IPS-15b (cell line): Measurements from ENCODE around the gene THADA.
A peak's percentile ranks its signal among the peaks of the same experiment; 100 is the strongest.

Experiments
- H3K27me3 ChIP-seq: one replicate; pipeline ENCODE4 v1.6.1; 2013; ENCODE audit warnings: low read length; ENCODE audit not compliant: control insufficient read depth, insufficient read depth
- H3K36me3 ChIP-seq: one replicate; pipeline ENCODE4 v1.6.1; 2013; ENCODE audit warnings: low read length; ENCODE audit not compliant: control insufficient read depth, insufficient read depth
- H3K4me1 ChIP-seq: one replicate; pipeline ENCODE4 v1.6.1; 2013; ENCODE audit warnings: mild to moderate bottlenecking, low read length; ENCODE audit not compliant: control insufficient read depth, insufficient read depth
- H3K4me3 ChIP-seq: one replicate; pipeline ENCODE4 v1.5.1; 2013; ENCODE audit warnings: low read depth, low read length
- H3K9ac ChIP-seq: one replicate; pipeline ENCODE4 v1.6.1; 2013; ENCODE audit warnings: low read depth, mild to moderate bottlenecking, low read length
- H3K9me3 ChIP-seq: one replicate; pipeline ENCODE4 v1.6.1; 2013; ENCODE audit warnings: mild to moderate bottlenecking, low read length; ENCODE audit not compliant: control insufficient read depth, insufficient read depth

The THADA gene

GRCh38 chr2:43225788-43226557 is 369.9 kb downstream of the THADA start:
- Histone ChIP-seq H3K27me3 (no peaks in the 10 kb centered on the region), H3K9ac (peak overlapping the region; percentile 95), H3K4me1 (peaks cover 23% of the 10 kb centered on the region), H3K9me3 (no peaks in the 10 kb centered on the region), H3K4me3 (peak overlapping the region; percentile 87), H3K36me3 (peaks cover 17% of the 10 kb centered on the region)

- H3K9me3 ChIP-seq = no peaks in the 10 kb centered on the region
- peaks cover 22% of the 10 kb centered on the region for H3K4me1 ChIP-seq
- H3K27me3 ChIP-seq = no peaks in the 10 kb centered on the region
- H3K9ac ChIP-seq = peak overlapping the region; percentile 95
- H3K36me3 ChIP-seq = peaks cover 17% of the 10 kb centered on the region
- H3K4me3 ChIP-seq = peak overlapping the region; percentile 87
Measured at GRCh38 chr2:43225093-43225787, 370.6 kb downstream of the THADA start.

DNA sequence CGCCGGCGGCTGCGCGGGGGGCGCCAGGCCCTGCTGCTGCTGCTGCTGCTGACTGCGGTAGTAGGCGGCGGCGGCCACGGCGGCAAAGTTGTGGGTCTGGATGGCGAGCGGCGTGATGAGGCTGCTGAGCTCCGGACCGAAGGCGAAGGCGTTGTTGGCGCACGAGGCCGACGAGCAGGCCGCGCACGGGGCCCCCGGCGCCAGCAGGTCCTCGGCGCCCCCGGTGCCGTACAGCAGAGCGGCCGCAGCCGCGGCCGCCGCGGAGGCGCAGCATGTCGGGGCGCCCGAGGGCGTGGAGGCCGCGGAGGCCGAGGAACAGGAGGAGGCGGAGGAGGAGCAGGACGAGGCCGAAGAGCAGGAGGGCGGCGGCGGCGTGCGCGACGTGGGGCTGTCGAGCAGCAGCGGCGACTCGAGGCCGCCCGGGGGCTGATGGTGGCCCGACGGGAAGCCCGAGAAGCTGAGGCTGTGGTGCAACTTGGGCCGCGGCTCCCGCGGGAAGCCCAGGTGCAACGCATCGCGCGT is 371.2 kb downstream of the THADA start:
- Histone ChIP-seq H3K4me3 (peak overlapping the region; percentile 87), H3K4me1 (peaks cover 20% of the 10 kb centered on the region), H3K27me3 (no peaks in the 10 kb centered on the region), H3K36me3 (peaks cover 17% of the 10 kb centered on the region), H3K9me3 (no peaks in the 10 kb centered on the region), H3K9ac (peak overlapping the region; percentile 95)

GRCh38 chr2:43224131-43224570 is 371.7 kb downstream of the THADA start:
- Histone ChIP-seq H3K36me3 (peaks cover 17% of the 10 kb centered on the region), H3K27me3 (no peaks in the 10 kb centered on the region), H3K9ac (peak overlapping the region; percentile 14), H3K4me3 (peak overlapping the region; percentile 87), H3K4me1 (peaks cover 23% of the 10 kb centered on the region), H3K9me3 (no peaks in the 10 kb centered on the region)

DNA sequence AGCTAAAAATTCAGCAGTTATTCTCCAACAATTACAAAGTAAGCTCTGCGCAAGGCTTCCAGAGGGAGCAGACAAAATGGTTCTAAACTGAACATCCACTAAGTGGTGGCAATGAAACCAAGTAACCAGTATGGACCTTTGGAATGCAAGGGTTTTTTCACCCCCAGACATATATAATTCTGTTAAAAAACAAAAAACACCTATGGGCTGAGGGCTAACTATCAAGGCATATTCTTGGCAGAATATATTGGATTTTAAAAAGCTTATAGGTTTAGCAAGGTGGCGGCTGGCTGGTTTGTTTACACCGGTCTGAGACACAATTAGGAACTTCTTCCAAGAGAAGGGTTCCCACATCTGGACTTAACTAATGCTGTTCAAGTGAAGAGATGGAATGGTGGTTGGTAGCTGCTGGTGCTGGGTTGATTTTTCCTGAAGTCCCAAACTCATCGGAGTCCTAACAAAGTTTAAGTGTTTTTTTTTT is 372.3 kb downstream of the THADA start:
- peak overlapping the region; percentile 14 for H3K9ac ChIP-seq
- peaks cover 17% of the 10 kb centered on the region for H3K36me3 ChIP-seq
- H3K9me3 ChIP-seq = no peaks in the 10 kb centered on the region
- peaks cover 28% of the 10 kb centered on the region for H3K4me1 ChIP-seq
- H3K4me3 ChIP-seq = peak overlapping the region; percentile 87
- no peaks in the 10 kb centered on the region for H3K27me3 ChIP-seq

- Histone ChIP-seq H3K4me1 (peaks cover 21% of the 10 kb centered on the region), H3K36me3 (peaks cover 17% of the 10 kb centered on the region), H3K4me3 (peak overlapping the region; percentile 87), H3K27me3 (no peaks in the 10 kb centered on the region), H3K9me3 (no peaks in the 10 kb centered on the region), H3K9ac (peak overlapping the region; percentile 14)
Measured at GRCh38 chr2:43222475-43223309, 373.1 kb downstream of the THADA start.

DNA sequence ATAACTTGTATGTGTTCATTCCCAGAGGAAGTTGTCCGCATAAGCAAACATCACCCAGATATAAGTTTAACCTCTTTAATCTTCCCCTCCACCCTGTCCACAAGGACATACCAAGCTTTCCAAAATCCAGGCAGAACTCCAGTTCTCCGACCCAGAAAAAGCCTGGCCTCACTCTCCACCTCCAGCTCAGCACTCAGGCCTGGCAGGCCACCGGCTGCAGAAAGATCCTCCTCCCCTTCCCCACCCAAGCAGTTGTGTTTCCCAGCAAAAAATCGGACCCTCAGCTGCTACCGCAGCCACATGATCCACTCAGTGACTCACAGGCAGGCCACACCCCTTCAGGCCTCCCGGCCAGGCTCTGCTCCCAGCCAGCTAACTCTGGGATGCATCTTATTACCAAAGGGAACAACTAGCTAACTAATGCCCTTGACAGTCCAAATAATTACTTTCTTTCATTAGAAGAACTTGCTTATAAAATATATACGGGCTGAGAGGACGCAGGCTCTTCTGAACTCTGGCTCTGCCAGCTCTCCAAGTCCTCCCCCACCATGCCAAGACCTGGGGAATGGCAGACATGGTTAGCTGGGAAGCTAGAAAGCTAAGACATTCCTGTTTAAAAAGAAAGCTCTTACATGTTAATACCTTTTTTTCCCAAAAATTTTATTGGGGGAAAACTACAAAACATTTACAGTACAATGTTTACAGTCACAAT is 373.9 kb downstream of the THADA start:
- peaks cover 27% of the 10 kb centered on the region for H3K4me1 ChIP-seq
- no peaks in the 10 kb centered on the region for H3K27me3 ChIP-seq
- H3K9ac ChIP-seq = peak overlapping the region; percentile 41
- peak overlapping the region; percentile 87 for H3K4me3 ChIP-seq
- peaks cover 17% of the 10 kb centered on the region for H3K36me3 ChIP-seq
- H3K9me3 ChIP-seq = no peaks in the 10 kb centered on the region

DNA sequence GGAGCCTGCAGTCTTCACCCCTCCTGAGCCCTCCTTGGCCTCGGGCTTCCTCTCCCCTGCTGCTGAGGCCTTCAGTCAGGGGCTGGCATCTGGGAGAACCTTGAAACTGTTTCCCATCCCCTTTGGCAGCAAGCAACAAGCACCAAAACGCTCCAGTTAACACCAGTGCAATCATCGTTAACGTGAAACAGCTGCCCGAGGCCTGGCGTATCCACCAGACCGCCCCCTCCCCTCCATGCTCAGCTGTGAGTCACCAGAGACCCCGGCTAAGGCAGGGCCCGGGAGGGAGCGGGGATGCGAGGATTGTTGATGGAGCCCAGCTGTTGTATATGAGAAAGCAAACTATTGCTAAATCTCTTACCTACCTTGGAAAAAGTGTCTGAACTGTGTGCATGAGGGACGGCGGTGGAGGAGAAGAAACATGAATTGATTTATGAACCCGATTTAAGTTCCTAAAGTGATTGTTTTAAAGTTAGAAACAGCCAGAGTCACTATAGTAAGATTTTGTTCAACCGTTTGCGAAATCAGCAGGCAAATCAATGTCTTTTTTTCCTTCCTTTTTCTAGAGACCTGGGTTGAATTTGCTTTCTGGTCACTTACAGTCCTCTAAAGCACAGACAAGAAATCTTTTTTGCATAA is 374.6 kb downstream of the THADA start:
- Histone ChIP-seq H3K27me3 (no peaks in the 10 kb centered on the region), H3K36me3 (peaks cover 17% of the 10 kb centered on the region), H3K9ac (peak overlapping the region; percentile 41), H3K4me1 (peaks cover 27% of the 10 kb centered on the region), H3K9me3 (no peaks in the 10 kb centered on the region), H3K4me3 (peak overlapping the region; percentile 87)

- Histone ChIP-seq H3K4me1 (peaks cover 27% of the 10 kb centered on the region), H3K4me3 (peak overlapping the region; percentile 87)
Measured at GRCh38 chr2:43220760-43221123, 375.1 kb downstream of the THADA start.

GRCh38 chr2:43220229-43220751 is 375.5 kb downstream of the THADA start:
- H3K27me3 ChIP-seq = no peaks in the 10 kb centered on the region
- peak overlapping the region; percentile 87 for H3K4me3 ChIP-seq
- H3K9ac ChIP-seq = peak overlapping the region; percentile 63
- no peaks in the 10 kb centered on the region for H3K9me3 ChIP-seq
- H3K4me1 ChIP-seq = peaks cover 31% of the 10 kb centered on the region
- peaks cover 17% of the 10 kb centered on the region for H3K36me3 ChIP-seq

More at GRCh38 chr2:43220760-43221123, 375.1 kb downstream of the THADA start:
- Histone ChIP-seq H3K9ac (peak overlapping the region; percentile 4), H3K36me3 (peaks cover 17% of the 10 kb centered on the region), H3K9me3 (no peaks in the 10 kb centered on the region), H3K27me3 (no peaks in the 10 kb centered on the region)
